Measurements from ENCODE around the gene CCDC182. TPM values are rescaled to one million over a fixed set of nuclear protein-coding genes. Genes with fewer than 3 reads are reported as not detected.

CCDC182 gene
- total and polyA plus RNA-seq, 9 of the 15 experiments (the other 6 are each of a cell fraction or from before 2014, with no cell fraction given), result not detected

GRCh38 chr17:57708410-57708809, 36.7 kb downstream of the CCDC182 start:
- DNase-seq (ENCODE audit: extremely low read depth in 1 of 4, low spot score in 3 of 4) (no peak), FAIRE-seq (no peak), ATAC-seq (no peak)
- H4K20me1 ChIP-seq (replicated peaks; ENCODE audit: control insufficient read depth, insufficient read depth, low read length), result no peaks in the 10 kb centered on the region
- no peak overlapping the region for H3K9ac ChIP-seq (ENCODE audit: insufficient read depth in 1 of 2, low read depth in 2 of 2, low read length in 2 of 2)
- peaks cover 35 to 47% of the 10 kb centered on the region in 2 experiments for H3K27me3 ChIP-seq (ENCODE audit: control insufficient read depth in 2 of 2, insufficient read depth in 2 of 2, low read length in 2 of 2)
- no peaks in the 10 kb centered on the region for H3K9me3 ChIP-seq (replicated peaks; ENCODE audit: control insufficient read depth, insufficient read depth, low read depth, low read length)
- H3K4me3 ChIP-seq, result no peak overlapping the region
- WGBS (ENCODE audit: insufficient coverage, low coverage, missing lambda C conversion rate), result 0% methylated on average over 2 of the region's 2 CpGs
- H3K27ac ChIP-seq (ENCODE audit: extremely low read depth, low read depth, low read length), result no peak overlapping the region
- H3K4me1 ChIP-seq (replicated peaks in 1 of 2; ENCODE audit: control insufficient read depth in 2 of 2, insufficient read depth in 2 of 2, low read length in 2 of 2), result no peaks in the 10 kb centered on the region
- no peaks in the 10 kb centered on the region for H3K79me2 ChIP-seq (ENCODE audit: control insufficient read depth, insufficient read depth, low read length)
- ChIA-PET CTCF (ENCODE audit: low intra/inter-chr PET ratio) (no interaction called here), POLR2A (interaction anchor here (1.2 kb wide), 1 partner anchor 9 kb away, joined by 3 read pairs; no protein-coding TSS in a partner anchor)
- H2AFZ ChIP-seq (ENCODE audit: low read depth, low read length), result no peak overlapping the region
- intact Hi-C loops (cut with micrococcal nuclease), result no loop called here
- H3K36me3 ChIP-seq (ENCODE audit: control insufficient read depth, insufficient read depth, low read length), result no peaks in the 10 kb centered on the region
- H3K9me1 ChIP-seq (ENCODE audit: control insufficient read depth, insufficient read depth, low read length), result no peaks in the 10 kb centered on the region
- no peak for TF ChIP-seq ZNF586 (CRISPR knock-in tag; conservative IDR thresholded peaks at IDR 0.05)
- TF ChIP-seq POLR3A (IDR thresholded peaks at IDR 0.05; ENCODE audit: borderline replicate concordance, extremely low read depth, insufficient read depth, insufficient read length), result no peak
- TF ChIP-seq USF1 (CRISPR knock-in tag; IDR thresholded peaks at IDR 0.05), result no peak
- no peak for TF ChIP-seq ZNF121 (CRISPR knock-in tag; conservative IDR thresholded peaks at IDR 0.05)
- TF ChIP-seq STAT5A (IDR thresholded peaks at IDR 0.05; ENCODE audit: borderline replicate concordance, low read length), result no peak
- no peak for TF ChIP-seq SPI1 (IDR thresholded peaks at IDR 0.05; ENCODE audit: borderline replicate concordance, low read depth, low read length)
- no peak for TF ChIP-seq ZNF518B (CRISPR knock-in tag; IDR thresholded peaks at IDR 0.05)
- TF ChIP-seq SNRNP70 (optimal IDR thresholded peaks at IDR 0.05; ENCODE audit: low read depth, low read length), result no peak
- no peak for TF ChIP-seq TGIF2 (CRISPR knock-in tag; IDR thresholded peaks at IDR 0.05)
- no peak for TF ChIP-seq BRD4 (IDR thresholded peaks at IDR 0.05)
- TF ChIP-seq SETDB1 (IDR thresholded peaks at IDR 0.05; ENCODE audit: low read length), result no peak
- TF ChIP-seq SOX6 (IDR thresholded peaks at IDR 0.05), result no peak
- TF ChIP-seq L3MBTL2 (IDR thresholded peaks at IDR 0.05), result no peak
- no peak for TF ChIP-seq SMAD1 (IDR thresholded peaks at IDR 0.05; ENCODE audit: low read depth, low read length, partially characterized antibody)
- no peak for TF ChIP-seq GTF3C2 (IDR thresholded peaks at IDR 0.05; ENCODE audit: borderline replicate concordance, extremely low read depth, insufficient read length)
- TF ChIP-seq SMAD4 (CRISPR knock-in tag; conservative IDR thresholded peaks at IDR 0.05), result no peak
- no peak overlapping the region for H3K4me2 ChIP-seq (ENCODE audit: insufficient read depth, low read length)
- no TSS peak for BruUV-seq (replicated peaks)
- in situ Hi-C loops (cut with MboI), result no loop called here
